Islet of Langerhans (tissue), 1 donor: ENCODE results near the gene ANAPC13.

Source experiments
- FAIRE-seq: peaks from one replicate; lab custom pipeline; 2011; peaks lifted over from hg19 to GRCh38; lab: Jason Lieb, UNC

The ANAPC13 gene

GRCh38 chr3:134449277-134449676 is 36.5 kb downstream of the ANAPC13 start:
- no peak for FAIRE-seq

- no peak for FAIRE-seq
These were observed 37.1 kb downstream of the ANAPC13 start for GRCh38 chr3:134448664-134449063.

- FAIRE-seq, result no peak
These were observed 38.4 kb downstream of the ANAPC13 start for GRCh38 chr3:134447351-134447750.

GRCh38 chr3:134446800-134447199 is 39.0 kb downstream of the ANAPC13 start:
- no peak for FAIRE-seq

- FAIRE-seq, result no peak
These were observed 40.1 kb downstream of the ANAPC13 start for GRCh38 chr3:134445636-134446035.

GRCh38 chr3:134445095-134445494 is 40.7 kb downstream of the ANAPC13 start:
- no peak for FAIRE-seq

GRCh38 chr3:134441821-134442220 is 44.0 kb downstream of the ANAPC13 start:
- no peak for FAIRE-seq

- no peak for FAIRE-seq
These were observed 44.5 kb downstream of the ANAPC13 start for GRCh38 chr3:134441321-134441720.

GRCh38 chr3:134437211-134437752 is 48.5 kb downstream of the ANAPC13 start:
- no peak for FAIRE-seq

- no peak for FAIRE-seq
These were observed 53.5 kb downstream of the ANAPC13 start for GRCh38 chr3:134432236-134432635.

- no peak for FAIRE-seq
These were observed 54.8 kb downstream of the ANAPC13 start for GRCh38 chr3:134430950-134431445.

- no peak for FAIRE-seq
These were observed 55.6 kb downstream of the ANAPC13 start for GRCh38 chr3:134430174-134430573.

- FAIRE-seq, result no peak
These were observed 57.4 kb downstream of the ANAPC13 start for GRCh38 chr3:134428401-134428800.
